ENCODE measurements around the gene N4BP2.

- TF ChIP-seq POLR2AphosphoS5 (IDR thresholded peaks at IDR 0.05; ENCODE audit: low read depth, low read length) (no peak), POLR2A (IDR thresholded peaks at IDR 0.05; ENCODE audit: low read depth, low read length) (no peak), TAF1 (IDR thresholded peaks at IDR 0.05; ENCODE audit: borderline replicate concordance, low read depth, low read length) (no peak)
Measured at GRCh38 chr4:40119344-40119743, 62.7 kb downstream of the N4BP2 start.

Data from GM12892 (cell line).